ENCODE data around the gene IGSF21.

Gene IGSF21

DNA sequence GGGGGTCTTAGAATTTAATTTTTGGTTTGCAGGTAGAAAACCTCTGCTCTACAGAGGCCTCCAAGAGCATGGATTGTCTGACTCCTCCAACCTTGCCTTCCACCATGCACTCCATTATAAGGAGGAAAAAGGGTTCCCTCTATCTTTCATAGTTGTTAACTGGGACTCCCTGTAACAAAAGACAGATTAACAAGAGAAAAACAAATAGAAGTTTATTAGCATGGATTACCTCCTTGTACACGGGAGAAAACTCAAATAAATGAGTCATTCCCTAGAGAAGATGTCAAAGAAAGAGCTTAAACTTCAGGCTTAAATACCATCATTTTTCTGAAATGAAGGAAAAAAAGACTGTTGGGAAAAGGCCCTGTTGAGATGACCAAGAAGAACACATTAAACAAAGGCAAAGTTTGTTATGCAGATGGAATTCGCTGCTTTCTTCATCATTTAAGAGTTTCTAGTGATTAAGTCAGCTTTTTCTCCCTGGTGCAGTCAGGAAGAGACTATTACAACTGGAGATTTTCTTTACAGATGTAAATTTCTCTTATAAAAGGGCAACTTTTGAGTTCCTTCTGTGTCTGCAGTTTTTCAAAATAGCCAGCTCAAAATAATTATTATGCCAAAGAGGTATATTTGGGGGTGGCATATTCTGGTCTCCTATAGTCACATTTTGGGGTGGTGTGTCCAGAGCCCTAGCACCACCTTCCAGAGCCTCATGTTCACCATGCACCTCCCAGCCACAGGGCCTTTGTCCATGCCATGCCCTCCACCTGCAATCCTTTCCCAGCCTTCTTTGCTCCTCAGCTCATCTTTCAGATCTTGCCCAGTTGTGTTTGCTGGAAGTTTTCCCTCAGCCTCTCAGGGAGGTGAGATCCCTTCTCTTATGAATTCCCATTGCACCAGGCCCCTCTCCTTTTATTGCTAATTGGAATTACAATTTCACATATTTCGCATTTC lies 310.0 kb downstream of the IGSF21 start:
- Histone ChIP-seq H3K4me3 (replicated peaks; ENCODE audit: insufficient read depth, low read length) (no peak overlapping the region), H3K27ac (replicated peaks) (no peak overlapping the region), H3K27me3 (ENCODE audit: insufficient read depth, poor library complexity, severe bottlenecking) (no peaks in the 10 kb centered on the region)
- no peak for DNase-seq (ENCODE audit: low read depth in 1 of 2, low spot score in 1 of 2)
- no peak for TF ChIP-seq POLR2AphosphoS5 (IDR thresholded peaks at IDR 0.05; ENCODE audit: low read depth)
- TF ChIP-seq REST (IDR thresholded peaks at IDR 0.05; ENCODE audit: insufficient replicate concordance, low read depth): no peak
- TF ChIP-seq SPI1 (IDR thresholded peaks at IDR 0.05; ENCODE audit: borderline replicate concordance, low read depth): no peak
- TF ChIP-seq, protein P1, sequence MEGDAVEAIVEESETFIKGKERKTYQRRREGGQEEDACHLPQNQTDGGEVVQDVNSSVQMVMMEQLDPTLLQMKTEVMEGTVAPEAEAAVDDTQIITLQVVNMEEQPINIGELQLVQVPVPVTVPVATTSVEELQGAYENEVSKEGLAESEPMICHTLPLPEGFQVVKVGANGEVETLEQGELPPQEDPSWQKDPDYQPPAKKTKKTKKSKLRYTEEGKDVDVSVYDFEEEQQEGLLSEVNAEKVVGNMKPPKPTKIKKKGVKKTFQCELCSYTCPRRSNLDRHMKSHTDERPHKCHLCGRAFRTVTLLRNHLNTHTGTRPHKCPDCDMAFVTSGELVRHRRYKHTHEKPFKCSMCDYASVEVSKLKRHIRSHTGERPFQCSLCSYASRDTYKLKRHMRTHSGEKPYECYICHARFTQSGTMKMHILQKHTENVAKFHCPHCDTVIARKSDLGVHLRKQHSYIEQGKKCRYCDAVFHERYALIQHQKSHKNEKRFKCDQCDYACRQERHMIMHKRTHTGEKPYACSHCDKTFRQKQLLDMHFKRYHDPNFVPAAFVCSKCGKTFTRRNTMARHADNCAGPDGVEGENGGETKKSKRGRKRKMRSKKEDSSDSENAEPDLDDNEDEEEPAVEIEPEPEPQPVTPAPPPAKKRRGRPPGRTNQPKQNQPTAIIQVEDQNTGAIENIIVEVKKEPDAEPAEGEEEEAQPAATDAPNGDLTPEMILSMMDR (IDR thresholded peaks at IDR 0.05; ENCODE audit: insufficient read depth, low read length): no peak
- no peak for TF ChIP-seq GABPA (IDR thresholded peaks at IDR 0.05; ENCODE audit: low read depth)

- Histone ChIP-seq H3K27ac (replicated peaks) (no peak overlapping the region), H3K27me3 (ENCODE audit: insufficient read depth, poor library complexity, severe bottlenecking) (no peaks in the 10 kb centered on the region), H3K4me3 (replicated peaks; ENCODE audit: insufficient read depth, low read length) (no peak overlapping the region)
- TF ChIP-seq, protein P1 (IDR thresholded peaks at IDR 0.05; ENCODE audit: insufficient read depth, low read length): no peak
- TF ChIP-seq GABPA (IDR thresholded peaks at IDR 0.05; ENCODE audit: low read depth): no peak
- TF ChIP-seq REST (IDR thresholded peaks at IDR 0.05; ENCODE audit: insufficient replicate concordance, low read depth): no peak
- no peak for TF ChIP-seq POLR2AphosphoS5 (IDR thresholded peaks at IDR 0.05; ENCODE audit: low read depth)
- TF ChIP-seq SPI1 (IDR thresholded peaks at IDR 0.05; ENCODE audit: borderline replicate concordance, low read depth): no peak
- DNase-seq (ENCODE audit: low read depth in 1 of 2, low spot score in 1 of 2): no peak
These were observed 311.7 kb downstream of the IGSF21 start for GRCh38 chr1:18419113-18419844.

GRCh38 chr1:18419845-18420184 lies 312.2 kb downstream of the IGSF21 start:
- Histone ChIP-seq H3K27ac (replicated peaks) (no peak overlapping the region), H3K4me3 (replicated peaks; ENCODE audit: insufficient read depth, low read length) (no peak overlapping the region), H3K27me3 (ENCODE audit: insufficient read depth, poor library complexity, severe bottlenecking) (no peaks in the 10 kb centered on the region)
- DNase-seq (ENCODE audit: low read depth in 1 of 2, low spot score in 1 of 2): no peak
- TF ChIP-seq, protein P1 (IDR thresholded peaks at IDR 0.05; ENCODE audit: insufficient read depth, low read length): no peak
- TF ChIP-seq SPI1 (IDR thresholded peaks at IDR 0.05; ENCODE audit: borderline replicate concordance, low read depth) (no peak), GABPA (IDR thresholded peaks at IDR 0.05; ENCODE audit: low read depth) (no peak), POLR2AphosphoS5 (IDR thresholded peaks at IDR 0.05; ENCODE audit: low read depth) (no peak), REST (IDR thresholded peaks at IDR 0.05; ENCODE audit: insufficient replicate concordance, low read depth) (no peak)
